Loucy (cell line): Measurements from ENCODE around the gene TPRX2.

Experiments used
- H2AFZ ChIP-seq: fragments of 200-600 bp; sonication (generic); 2 replicates; pipeline ENCODE4 v1.6.0; 2016; ENCODE audit warnings: antibody characterized with exemption, mild to moderate bottlenecking, low read length, moderate library complexity
- H3F3A ChIP-seq: fragments of 200-600 bp; 2 replicates; pipeline ENCODE4 v1.6.0; 2016; ENCODE audit warnings: antibody characterized with exemption, low read depth, mild to moderate bottlenecking
- H3K27me3 ChIP-seq: fragments of 200-600 bp; sonication (generic); 2 replicates; pipeline ENCODE4 v1.6.1; 2014; ENCODE audit warnings: low read length, mild to moderate bottlenecking; ENCODE audit not compliant: insufficient read depth, poor library complexity, severe bottlenecking
- H3K36me3 ChIP-seq: fragments of 200-600 bp; sonication (generic); 2 replicates; pipeline ENCODE4 v1.6.1; 2016; ENCODE audit warnings: low read length; ENCODE audit not compliant: insufficient read depth
- H3K4me1 ChIP-seq: fragments of 200-600 bp; sonication (generic); 2 replicates; pipeline ENCODE4 v1.5.1; 2014; ENCODE audit warnings: low read length, mild to moderate bottlenecking; ENCODE audit not compliant: insufficient read depth, poor library complexity, severe bottlenecking
- H3K4me2 ChIP-seq: fragments of 200-600 bp; sonication (generic); 2 replicates; pipeline ENCODE4 v1.6.0; 2014; ENCODE audit warnings: antibody characterized with exemption, low read length, low read depth, mild to moderate bottlenecking; ENCODE audit not compliant: poor library complexity, severe bottlenecking
- H3K4me3 ChIP-seq: fragments of 200-600 bp; sonication (generic); 2 replicates; pipeline ENCODE4 v1.5.1; 2014; ENCODE audit warnings: low read length, mild to moderate bottlenecking, mixed read lengths; ENCODE audit not compliant: poor library complexity, severe bottlenecking
- H3K79me2 ChIP-seq: fragments of 200-600 bp; sonication (generic); 2 replicates; pipeline ENCODE4 v1.6.1; 2014; ENCODE audit warnings: low read length; ENCODE audit not compliant: insufficient read depth
- H3K9ac ChIP-seq: fragments of 200-600 bp; sonication (generic); 2 replicates; pipeline ENCODE4 v1.6.0; 2014; ENCODE audit warnings: mild to moderate bottlenecking, low read depth, low read length, moderate library complexity; ENCODE audit not compliant: poor library complexity, severe bottlenecking
- H3K9me2 ChIP-seq: fragments of 200-600 bp; sonication (generic); replicated peaks from 2 replicates; pipeline ENCODE4 v1.6.1; 2016; ENCODE audit warnings: low read depth, low read length, mixed read lengths
- H3K9me3 ChIP-seq: fragments of 200-600 bp; sonication (generic); 2 replicates; pipeline ENCODE4 v1.6.1; 2014; ENCODE audit warnings: mild to moderate bottlenecking, antibody characterized with exemption, low read length, low read depth; ENCODE audit not compliant: insufficient read depth
- H4K20me1 ChIP-seq: fragments of 200-600 bp; sonication (generic); 2 replicates; pipeline ENCODE4 v1.6.0; 2014; ENCODE audit warnings: antibody characterized with exemption, low read length, mild to moderate bottlenecking; ENCODE audit not compliant: insufficient read depth, poor library complexity, severe bottlenecking
- CTCF ChIP-seq: fragments of 200-600 bp; sonication (generic); conservative IDR thresholded peaks from 2 replicates; pipeline ENCODE4 v1.5.1; 2014; ENCODE audit warnings: mild to moderate bottlenecking, antibody characterized with exemption, low read length
- EZH2phosphoT487 ChIP-seq: fragments of 200-600 bp; IDR thresholded peaks from 2 replicates; pipeline ENCODE4 v1.6.1; 2018; ENCODE audit warnings: antibody characterized with exemption, mild to moderate bottlenecking, moderate library complexity, borderline replicate concordance

Gene TPRX2

GRCh38 chr19:47882890-47883289 lies 23.9 kb downstream of the TPRX2 start:
- H3K9ac ChIP-seq, result no peak overlapping the region
- H3K4me2 ChIP-seq, result no peak overlapping the region
- no peaks in the 10 kb centered on the region for H3K79me2 ChIP-seq
- no peak for TF ChIP-seq EZH2phosphoT487
- TF ChIP-seq CTCF, result no peak
- no peaks in the 10 kb centered on the region for H3K4me1 ChIP-seq
- no peaks in the 10 kb centered on the region for H3K9me2 ChIP-seq
- no peaks in the 10 kb centered on the region for H4K20me1 ChIP-seq
- no peak overlapping the region for H3K4me3 ChIP-seq
- H3K36me3 ChIP-seq, result no peaks in the 10 kb centered on the region
- H3F3A ChIP-seq, result no peaks in the 10 kb centered on the region
- H3K9me3 ChIP-seq, result no peaks in the 10 kb centered on the region
- H3K27me3 ChIP-seq, result no peaks in the 10 kb centered on the region
- no peak overlapping the region for H2AFZ ChIP-seq

- H3K27me3 ChIP-seq, result no peaks in the 10 kb centered on the region
- no peak for TF ChIP-seq CTCF
- no peak for TF ChIP-seq EZH2phosphoT487
Measured at GRCh38 chr19:47885067-47885463, 26.0 kb downstream of the TPRX2 start.

GRCh38 chr19:47886010-47886559 lies 27.1 kb downstream of the TPRX2 start, which contains the start of gene SULT2A1:
SULT2A1 (minus strand) TSS chr19:47886315; CDS start chr19:47886257, 58 bp downstream.
- Histone ChIP-seq H2AFZ (no peak within 1 kb of the TSS), H3K9me2 (no peaks in the 10 kb centered on the region), H3K4me2 (no peak within 1 kb of the TSS), H3F3A (no peaks in the 10 kb centered on the region), H3K9me3 (no peaks in the 10 kb centered on the region), H3K9ac (no peak within 1 kb of the TSS), H3K27me3 (no peaks in the 10 kb centered on the region), H3K79me2 (no peaks in the 10 kb centered on the region), H4K20me1 (no peaks in the 10 kb centered on the region), H3K36me3 (no peaks in the 10 kb centered on the region), H3K4me3 (no peak within 1 kb of the TSS), H3K4me1 (no peaks in the 10 kb centered on the region)
- TF ChIP-seq CTCF (no peak), EZH2phosphoT487 (no peak)

More at GRCh38 chr19:47885067-47885463, 26.0 kb downstream of the TPRX2 start:
- H2AFZ ChIP-seq, result no peak overlapping the region
- no peaks in the 10 kb centered on the region for H3K79me2 ChIP-seq
- no peaks in the 10 kb centered on the region for H4K20me1 ChIP-seq
- no peaks in the 10 kb centered on the region for H3F3A ChIP-seq
- H3K36me3 ChIP-seq, result no peaks in the 10 kb centered on the region
- no peak overlapping the region for H3K4me2 ChIP-seq
- no peak overlapping the region for H3K9ac ChIP-seq
- no peaks in the 10 kb centered on the region for H3K9me2 ChIP-seq
- no peaks in the 10 kb centered on the region for H3K4me1 ChIP-seq
- H3K9me3 ChIP-seq, result no peaks in the 10 kb centered on the region
- no peak overlapping the region for H3K4me3 ChIP-seq
